DOHH2 (cell line): ENCODE measurements around the gene PHC2.

Experiments used
- CTCF ChIP-seq: fragments of 200-600 bp; sonication (generic); IDR thresholded peaks from one replicate; pipeline ENCODE4 v1.5.1; 2014; ENCODE audit warnings: antibody characterized with exemption, mild to moderate bottlenecking, low read depth, low read length; ENCODE audit not compliant: poor library complexity, severe bottlenecking
- EZH2phosphoT487 ChIP-seq: fragments of 200-600 bp; sonication (generic); IDR thresholded peaks from 2 replicates; pipeline ENCODE4 v1.6.1; 2017; ENCODE audit warnings: borderline replicate concordance, mild to moderate bottlenecking, antibody characterized with exemption, low read length, moderate library complexity, mixed read lengths

- TF ChIP-seq CTCF (no peak), EZH2phosphoT487 (no peak)
Observed at GRCh38 chr1:33320619-33321165, 110.2 kb downstream of the PHC2 start, which contains the start of gene A3GALT2.
